ENCODE results near the gene ZNF592.

DNA sequence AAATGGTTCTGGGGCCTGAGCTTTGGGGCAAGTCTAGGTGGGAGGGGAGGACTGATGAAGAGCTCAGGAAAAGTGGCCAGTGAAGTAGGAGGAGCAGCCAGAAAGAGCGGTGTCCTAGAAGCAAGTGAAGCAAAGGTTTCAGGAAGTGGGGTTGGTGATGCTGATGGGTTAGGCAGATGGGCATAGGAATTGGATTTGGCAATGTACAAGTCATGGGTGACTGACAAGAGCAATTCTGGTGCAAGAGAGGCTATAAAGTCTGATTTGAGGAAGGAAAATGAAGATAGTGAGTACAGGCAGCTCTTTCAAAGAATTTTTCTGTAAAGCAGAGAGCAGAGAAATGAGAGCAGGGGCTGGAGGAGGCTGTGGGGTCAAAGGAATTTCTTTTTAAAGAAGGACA, 88.5 kb downstream of the ZNF592 start:
- TF ChIP-seq CTCF (IDR thresholded peaks at IDR 0.05) (no peak), ZFX (IDR thresholded peaks at IDR 0.05; ENCODE audit: borderline replicate concordance) (no peak)
